AG10803 (cell line): ENCODE data around the gene RASA3.

ENCODE experiments used
- DNase-seq: peaks from one replicate; pipeline ENCODE4 v3.0.0; 2010; ENCODE audit warnings: low read depth
- H3K4me3 ChIP-seq: 2 replicates; pipeline ENCODE4 v1.5.1; 2011; ENCODE audit warnings: mild to moderate bottlenecking, low read length, control low read depth
- TF ChIP-seq, protein P1 (sequence below): conservative IDR thresholded peaks from 2 replicates; pipeline ENCODE4 v1.5.1; 2011; ENCODE audit warnings: mild to moderate bottlenecking, low read length, control low read depth, inconsistent platforms

The RASA3 gene

DNA sequence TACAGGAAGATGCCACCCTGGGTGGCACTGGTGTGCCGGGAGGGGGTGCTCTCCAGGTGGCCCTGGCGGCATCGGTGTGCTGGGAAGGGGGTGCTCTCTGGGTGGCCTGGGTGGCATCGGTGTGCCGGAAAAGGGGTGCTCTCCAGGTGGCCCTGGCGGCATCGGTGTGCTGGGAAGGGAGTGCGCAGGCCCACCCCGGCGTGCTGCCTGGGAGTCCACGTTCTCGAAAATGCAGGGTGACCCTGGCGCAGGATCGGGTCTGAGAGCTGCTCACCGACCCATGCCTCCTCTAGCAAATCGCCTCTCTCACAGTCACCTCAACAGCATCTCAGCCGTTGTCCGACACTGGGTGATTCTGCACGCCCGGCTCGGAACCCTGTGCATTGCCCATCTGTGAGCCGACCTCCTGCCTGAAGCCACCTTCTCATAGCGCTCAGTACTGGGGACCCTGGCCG, 36.4 kb downstream of the RASA3 start:
- DNase-seq: no peak
- TF ChIP-seq, protein P1, sequence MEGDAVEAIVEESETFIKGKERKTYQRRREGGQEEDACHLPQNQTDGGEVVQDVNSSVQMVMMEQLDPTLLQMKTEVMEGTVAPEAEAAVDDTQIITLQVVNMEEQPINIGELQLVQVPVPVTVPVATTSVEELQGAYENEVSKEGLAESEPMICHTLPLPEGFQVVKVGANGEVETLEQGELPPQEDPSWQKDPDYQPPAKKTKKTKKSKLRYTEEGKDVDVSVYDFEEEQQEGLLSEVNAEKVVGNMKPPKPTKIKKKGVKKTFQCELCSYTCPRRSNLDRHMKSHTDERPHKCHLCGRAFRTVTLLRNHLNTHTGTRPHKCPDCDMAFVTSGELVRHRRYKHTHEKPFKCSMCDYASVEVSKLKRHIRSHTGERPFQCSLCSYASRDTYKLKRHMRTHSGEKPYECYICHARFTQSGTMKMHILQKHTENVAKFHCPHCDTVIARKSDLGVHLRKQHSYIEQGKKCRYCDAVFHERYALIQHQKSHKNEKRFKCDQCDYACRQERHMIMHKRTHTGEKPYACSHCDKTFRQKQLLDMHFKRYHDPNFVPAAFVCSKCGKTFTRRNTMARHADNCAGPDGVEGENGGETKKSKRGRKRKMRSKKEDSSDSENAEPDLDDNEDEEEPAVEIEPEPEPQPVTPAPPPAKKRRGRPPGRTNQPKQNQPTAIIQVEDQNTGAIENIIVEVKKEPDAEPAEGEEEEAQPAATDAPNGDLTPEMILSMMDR: no peak

DNA sequence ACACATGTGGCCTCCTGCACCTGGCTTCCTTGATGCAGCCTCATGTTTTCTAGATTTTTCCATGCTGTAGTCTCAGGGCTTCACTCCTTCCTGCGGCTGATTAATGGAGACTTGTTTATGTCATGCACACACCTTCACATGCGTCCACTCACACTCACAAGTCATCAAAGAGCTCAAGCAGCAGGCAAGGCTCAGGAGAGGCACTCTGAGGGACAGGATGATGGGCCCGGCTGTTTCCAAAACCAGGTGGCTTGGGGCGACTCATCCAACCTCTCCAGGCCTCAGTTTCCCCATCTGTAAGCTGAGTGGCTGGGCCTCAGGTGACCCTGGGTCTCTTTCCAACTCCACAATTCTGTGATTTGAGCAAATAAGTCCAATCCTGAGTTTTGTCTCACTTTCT, 36.9 kb downstream of the RASA3 start:
- no peak overlapping the region for H3K4me3 ChIP-seq
- DNase-seq: no peak
- TF ChIP-seq, protein P1: no peak

More for the DNA sequence above, 36.4 kb downstream of the RASA3 start:
- no peak overlapping the region for H3K4me3 ChIP-seq

DNA sequence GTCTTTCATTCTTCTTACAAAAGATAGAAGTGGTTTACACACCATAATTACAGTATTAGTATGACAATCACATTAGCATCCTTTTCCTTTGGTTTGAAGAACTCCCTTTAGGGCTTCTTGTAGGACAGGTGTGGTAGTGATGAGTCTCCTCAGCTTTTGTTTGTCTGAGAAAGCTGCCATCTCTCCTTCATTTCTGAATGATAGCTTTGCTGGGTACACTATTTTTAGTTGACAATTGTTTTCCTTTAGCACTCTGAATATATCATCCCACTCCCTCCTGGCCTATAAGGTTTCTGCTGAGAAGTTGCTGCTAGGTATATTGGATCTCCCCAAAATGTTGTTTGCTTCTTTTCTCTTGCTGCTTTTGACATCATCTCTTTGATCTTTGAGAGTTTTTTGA, 39.3 kb downstream of the RASA3 start:
- no peak for DNase-seq
- TF ChIP-seq, protein P1: no peak
- no peak overlapping the region for H3K4me3 ChIP-seq

DNA sequence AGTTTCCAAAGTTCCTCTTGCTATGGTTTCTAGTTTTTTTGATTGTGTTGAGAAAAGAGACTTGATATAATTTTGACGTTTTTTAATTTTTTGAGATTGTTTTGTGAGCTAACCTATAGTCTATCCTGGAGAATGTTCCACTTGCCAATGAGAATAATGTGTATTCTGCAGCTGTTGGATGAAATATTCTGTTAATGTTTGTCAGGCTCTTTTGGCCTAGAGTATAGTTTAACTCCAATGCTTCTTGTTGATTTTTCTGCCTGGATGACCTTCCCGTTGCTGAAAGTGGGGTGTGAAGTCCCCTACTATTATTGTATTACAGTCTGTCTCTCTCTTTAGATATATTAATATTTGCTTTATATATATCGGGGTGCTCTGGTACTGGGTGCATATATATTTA, 40.0 kb downstream of the RASA3 start:
- TF ChIP-seq, protein P1: no peak
- no peak overlapping the region for H3K4me3 ChIP-seq
- DNase-seq: no peak

DNA sequence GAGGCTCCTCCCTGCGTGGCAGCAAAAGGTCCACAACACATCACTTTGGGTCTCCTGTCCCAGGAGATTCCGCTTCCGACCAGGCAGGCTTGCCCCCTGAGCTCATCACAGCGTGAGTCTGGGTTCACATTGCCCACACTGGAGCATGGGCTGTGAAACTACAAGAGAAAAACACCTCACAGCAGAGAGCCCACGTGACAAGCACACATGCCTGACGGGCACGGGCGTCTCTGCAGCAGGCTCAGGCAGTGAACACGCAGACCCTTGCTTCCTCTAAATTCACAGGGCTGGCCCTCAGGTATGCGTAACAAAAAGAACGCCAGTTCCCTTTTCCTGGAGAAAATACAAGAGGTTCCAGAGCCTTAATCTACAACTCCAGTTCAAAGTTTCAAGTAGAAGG, 41.9 kb downstream of the RASA3 start:
- TF ChIP-seq, protein P1: no peak
- H3K4me3 ChIP-seq: no peak overlapping the region
- DNase-seq: no peak

DNA sequence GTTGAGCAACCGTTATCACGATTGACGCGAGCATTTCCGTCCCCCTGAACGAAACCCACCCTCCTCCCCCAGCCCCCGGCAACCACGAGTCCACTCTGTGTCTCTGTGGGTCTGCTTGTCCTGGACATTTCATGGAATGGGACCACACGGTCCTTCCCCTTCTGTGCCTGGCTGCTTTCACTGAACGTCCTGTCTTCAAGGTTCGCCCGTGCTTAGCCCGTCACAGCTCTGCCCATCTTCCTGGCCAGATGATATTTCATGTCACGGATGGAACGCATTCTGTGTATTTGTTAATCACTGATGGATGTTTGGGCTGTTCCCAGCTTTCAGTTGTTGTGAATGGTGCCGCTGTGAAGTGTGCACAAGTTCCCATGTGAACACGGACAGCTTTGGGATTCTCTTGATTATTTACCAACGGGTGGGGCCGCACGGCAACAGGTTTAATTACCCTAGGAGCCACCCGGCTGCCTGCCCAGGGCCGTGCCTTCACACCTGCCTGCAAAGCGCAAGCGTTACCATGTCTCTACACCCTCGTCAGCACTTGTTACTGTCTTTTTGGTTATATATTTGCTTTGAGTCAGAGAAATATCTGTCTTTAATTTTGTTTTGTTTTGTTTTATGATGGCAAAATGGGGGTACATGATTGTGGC, 42.5 kb downstream of the RASA3 start:
- DNase-seq: no peak
- TF ChIP-seq, protein P1: no peak
- H3K4me3 ChIP-seq: no peak overlapping the region

DNA sequence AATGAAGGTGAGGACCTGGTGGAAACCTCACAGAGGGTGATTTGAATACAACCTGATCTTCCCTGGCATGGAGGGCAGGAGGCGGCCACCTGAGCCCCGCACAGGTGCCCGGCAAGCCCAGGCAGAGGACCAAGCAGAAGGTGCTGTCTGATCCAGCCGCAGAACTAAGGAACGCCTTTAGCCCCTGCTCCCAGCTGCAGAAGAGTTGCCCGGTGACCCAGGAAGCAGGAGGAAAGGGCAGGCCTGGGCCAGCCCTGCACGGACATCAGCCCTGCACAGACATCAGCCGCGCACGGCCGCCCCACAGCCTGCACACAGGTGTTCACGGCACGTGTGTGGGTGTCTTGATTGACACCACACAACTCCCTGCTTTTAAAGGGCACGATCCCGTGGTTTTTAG, 43.1 kb downstream of the RASA3 start:
- H3K4me3 ChIP-seq: no peak overlapping the region
- TF ChIP-seq, protein P1: no peak
- DNase-seq: no peak
